IgD-negative memory B cell (primary cell): ENCODE results near the gene KIAA1671. TPM values are rescaled to one million over a fixed set of nuclear protein-coding genes. Genes with fewer than 3 reads are reported as not detected.
"Not testable (repeated sequence)": the region's sequence is repeated elsewhere in the genome, so short reads cannot be mapped to it uniquely, and the experiment has no call there.

ENCODE experiments used
- H3K27ac Mint-ChIP-seq, 3 donors: one replicate each; pipeline ENCODE4 v1.8.0; 2020 to 2022; ENCODE audit warnings: mild to moderate bottlenecking in 3 of 3, mixed read lengths in 3 of 3, moderate library complexity in 1 of 3
- H3K27me3 Mint-ChIP-seq: one replicate; pipeline ENCODE4 v1.8.0; 2021; ENCODE audit warnings: mixed read lengths
- H3K36me3 Mint-ChIP-seq: one replicate; pipeline ENCODE4 v1.8.0; 2020; ENCODE audit warnings: mild to moderate bottlenecking, mixed read lengths
- H3K4me1 Mint-ChIP-seq, 3 donors: one replicate each; pipeline ENCODE4 v1.8.0; 2020 to 2022; ENCODE audit warnings: mixed read lengths in 3 of 3, mild to moderate bottlenecking in 1 of 3
- H3K4me3 Mint-ChIP-seq, 4 donors: one replicate each; pipeline ENCODE4 v1.8.0; 2020 to 2022; ENCODE audit warnings: mild to moderate bottlenecking in 4 of 4, mixed read lengths in 4 of 4, moderate library complexity in 3 of 4
- H3K9me3 Mint-ChIP-seq, 3 donors: one replicate each; pipeline ENCODE4 v1.8.0; 2020 to 2021; ENCODE audit warnings: mixed read lengths in 3 of 3, mild to moderate bottlenecking in 1 of 3
- polyA plus RNA-seq: library from polyadenylated mRNA; unstranded; fragments of 300-500 nt; fragmentation: Illumina TruSeq; gene quantifications from one replicate; pipeline ENCODE4 v1.2.3, GENCODE V29; 2021

The KIAA1671 gene
- polyA plus RNA-seq, 1 donor from 2014 or later = not detected

GRCh38 chr22:25169278-25170031, 216.9 kb downstream of the KIAA1671 start:
- Mint-ChIP-seq H3K36me3 (no peaks in the 10 kb centered on the region), H3K27me3 (no peaks in the 10 kb centered on the region), H3K9me3 (no peaks in the 10 kb centered on the region), H3K4me3 (no peak overlapping the region), H3K4me1 (no peaks in the 10 kb centered on the region), H3K27ac (no peak overlapping the region)

GRCh38 chr22:25170426-25170980, 218.0 kb downstream of the KIAA1671 start:
- no peaks in the 10 kb centered on the region for H3K36me3 Mint-ChIP-seq
- H3K27me3 Mint-ChIP-seq = no peaks in the 10 kb centered on the region
- no peaks in the 10 kb centered on the region for H3K9me3 Mint-ChIP-seq
- no peak overlapping the region for H3K27ac Mint-ChIP-seq
- H3K4me1 Mint-ChIP-seq = no peaks in the 10 kb centered on the region
- no peak overlapping the region for H3K4me3 Mint-ChIP-seq

DNA sequence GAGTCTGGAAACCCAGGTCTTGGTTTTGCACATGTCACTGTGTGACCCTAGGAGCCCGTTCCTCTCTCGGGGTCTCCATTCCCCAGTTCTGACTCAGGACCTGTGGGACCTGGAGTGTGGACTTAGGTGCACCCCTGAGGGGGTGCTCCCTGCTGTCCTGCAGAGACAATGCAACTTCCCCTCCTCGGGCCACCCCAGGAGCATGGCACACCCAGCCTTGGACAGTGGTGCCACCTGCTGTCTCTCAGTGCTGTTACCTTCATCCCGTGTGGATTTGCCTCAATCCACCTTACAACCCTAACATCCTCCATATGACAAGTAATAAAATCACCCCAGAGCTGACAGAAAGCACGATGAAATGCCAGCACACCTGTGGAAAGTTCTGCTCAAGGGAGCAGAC, 219.6 kb downstream of the KIAA1671 start:
- H3K27me3 Mint-ChIP-seq = peaks cover 3% of the 10 kb centered on the region
- no peaks in the 10 kb centered on the region for H3K4me1 Mint-ChIP-seq
- H3K4me3 Mint-ChIP-seq = no peak overlapping the region
- H3K36me3 Mint-ChIP-seq = no peaks in the 10 kb centered on the region
- no peak overlapping the region for H3K27ac Mint-ChIP-seq
- no peaks in the 10 kb centered on the region for H3K9me3 Mint-ChIP-seq

DNA sequence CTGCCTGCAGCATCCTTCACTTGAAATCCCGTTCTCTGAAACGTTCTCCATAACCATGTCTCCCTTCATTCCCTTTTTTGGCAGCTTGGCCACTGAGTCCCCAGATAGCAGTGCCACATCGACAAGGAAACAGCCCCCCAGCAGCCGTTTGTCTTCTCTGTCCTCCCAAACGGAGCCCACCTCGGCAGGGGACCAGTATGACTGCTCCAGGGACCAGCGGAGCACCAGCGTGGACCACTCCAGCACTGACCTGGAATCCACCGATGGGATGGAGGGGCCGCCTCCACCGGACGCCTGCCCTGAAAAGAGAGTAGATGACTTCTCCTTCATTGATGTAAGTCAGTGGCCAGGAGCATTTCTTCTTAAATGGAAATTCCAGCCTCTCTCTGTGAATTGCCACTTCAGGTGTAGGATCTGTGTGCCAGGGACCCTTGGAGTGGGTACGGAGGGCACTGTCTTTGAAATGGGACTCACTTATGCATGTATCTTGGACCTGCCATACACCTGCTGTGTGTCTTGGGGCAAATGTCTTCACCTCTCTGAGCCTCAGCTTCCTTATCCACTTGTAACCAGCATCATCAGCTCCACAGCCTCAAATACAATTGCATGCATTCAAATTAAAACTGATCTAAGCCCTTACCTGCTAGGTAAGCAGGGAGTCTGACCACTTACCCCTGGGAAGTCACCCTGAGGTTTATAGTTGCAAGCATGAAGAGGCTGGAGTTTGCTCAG, 221.8 kb downstream of the KIAA1671 start:
- Mint-ChIP-seq H3K4me3 (no peak overlapping the region), H3K4me1 (no peaks in the 10 kb centered on the region), H3K27ac (peak overlapping the region in 1 of 3 donors; percentile 78), H3K9me3 (peaks cover 0 to under 1% (median under 1%) of the 10 kb centered on the region in 3 donors), H3K36me3 (no peaks in the 10 kb centered on the region), H3K27me3 (peaks cover 3% of the 10 kb centered on the region)

DNA sequence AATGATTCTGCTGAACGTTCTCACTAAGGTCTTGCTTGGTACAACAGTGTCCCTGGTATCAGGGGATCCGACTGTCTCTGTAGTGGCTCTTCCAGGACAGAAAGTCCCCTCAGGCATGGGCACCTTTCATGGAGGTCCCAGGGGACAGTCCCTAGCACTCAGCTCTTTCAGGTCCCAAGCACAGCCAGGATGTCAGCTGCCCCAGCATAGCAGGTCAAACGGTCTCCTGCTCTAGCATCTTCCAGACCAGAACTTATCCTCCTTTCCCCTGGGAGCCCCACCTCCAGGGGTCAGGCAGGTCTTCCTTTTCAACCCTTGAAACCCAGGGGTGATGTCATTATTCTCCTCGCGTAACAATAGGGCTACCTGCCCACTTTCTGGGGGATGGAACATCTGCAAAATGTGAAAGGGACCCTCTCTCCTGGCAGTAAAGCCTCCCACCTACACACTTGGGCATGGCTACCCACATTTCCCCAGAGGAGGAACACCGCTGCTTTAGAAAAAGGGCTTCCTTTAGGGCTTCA, 222.4 kb downstream of the KIAA1671 start:
- peak overlapping the region in 1 of 3 donors; percentile 78 for H3K27ac Mint-ChIP-seq
- H3K4me3 Mint-ChIP-seq = no peak overlapping the region
- H3K36me3 Mint-ChIP-seq = peaks cover 2% of the 10 kb centered on the region
- H3K27me3 Mint-ChIP-seq = peaks cover 4% of the 10 kb centered on the region
- peaks cover 0 to 2% (median 0%) of the 10 kb centered on the region in 3 donors for H3K4me1 Mint-ChIP-seq
- peaks cover 3 to 6% (median 5%) of the 10 kb centered on the region in 3 donors for H3K9me3 Mint-ChIP-seq

DNA sequence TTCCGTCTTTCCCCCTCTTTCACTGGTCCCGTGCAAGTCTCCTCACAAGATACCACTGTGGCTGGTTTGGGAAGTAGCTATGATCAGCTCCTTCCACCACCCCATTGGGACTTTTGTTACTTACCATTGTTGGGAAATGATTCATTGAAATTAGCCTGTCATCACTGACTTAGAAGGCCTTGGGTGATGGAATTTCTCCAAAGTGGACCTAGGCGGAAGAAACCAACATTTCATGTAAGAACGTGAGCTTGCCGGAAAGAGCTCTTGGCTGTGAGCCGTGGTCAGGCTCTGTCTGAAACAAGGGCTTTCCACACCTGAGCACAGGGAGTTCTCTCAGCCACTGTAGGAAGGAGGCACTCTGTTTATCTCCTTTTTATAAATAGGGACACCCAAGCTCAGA, 223.7 kb downstream of the KIAA1671 start:
- Mint-ChIP-seq H3K27me3 (peaks cover 5% of the 10 kb centered on the region), H3K4me3 (no peak overlapping the region)

DNA sequence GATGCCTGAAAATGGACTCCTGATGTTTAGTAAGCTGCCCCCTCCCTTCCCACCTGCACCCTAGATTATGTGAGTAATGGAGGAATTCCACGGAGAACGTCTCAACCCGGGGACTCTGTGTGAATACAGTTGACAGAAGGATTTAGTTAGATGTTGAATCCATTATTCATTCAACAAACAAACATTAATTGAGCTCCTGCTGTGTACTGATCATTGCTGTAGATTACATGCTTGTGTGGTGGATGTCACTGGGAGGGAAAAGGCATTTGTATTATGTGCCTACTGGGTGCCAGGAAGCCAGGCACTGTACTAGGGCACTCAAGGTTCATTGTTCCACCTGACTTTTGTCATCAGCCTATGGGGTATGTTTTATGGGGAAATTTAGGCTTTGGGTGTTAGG, 224.3 kb downstream of the KIAA1671 start:
- Mint-ChIP-seq H3K9me3 (peaks cover 6 to 8% (median 6%) of the 10 kb centered on the region in 3 donors), H3K27me3 (peaks cover 6% of the 10 kb centered on the region), H3K27ac (no peak overlapping the region), H3K4me3 (no peak overlapping the region), H3K4me1 (peaks cover 0 to 2% (median 0%) of the 10 kb centered on the region in 3 donors), H3K36me3 (peaks cover 2% of the 10 kb centered on the region)

More for the DNA sequence above, 223.7 kb downstream of the KIAA1671 start:
- peaks cover 2% of the 10 kb centered on the region for H3K36me3 Mint-ChIP-seq
- peaks cover 0 to 2% (median 0%) of the 10 kb centered on the region in 3 donors for H3K4me1 Mint-ChIP-seq
- H3K27ac Mint-ChIP-seq = no peak overlapping the region
- peaks cover 4 to 8% (median 6%) of the 10 kb centered on the region in 3 donors for H3K9me3 Mint-ChIP-seq

DNA sequence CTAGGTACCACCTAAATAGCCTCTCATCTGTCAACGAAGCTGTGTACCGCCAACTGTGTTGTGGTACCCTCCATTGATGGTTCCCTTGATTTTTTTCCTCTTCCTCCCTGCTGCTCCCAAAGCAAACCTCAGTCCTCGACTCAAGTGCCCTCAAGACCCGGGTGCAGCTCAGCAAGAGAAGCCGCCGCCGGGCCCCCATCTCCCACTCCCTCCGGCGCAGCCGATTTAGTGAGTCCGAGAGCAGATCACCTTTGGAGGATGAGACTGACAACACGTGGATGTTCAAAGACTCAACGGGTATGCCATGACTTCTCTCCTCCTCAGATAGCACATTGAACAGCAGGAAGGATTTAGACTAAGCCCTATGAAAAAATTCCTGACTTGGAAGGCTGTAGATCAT, 224.7 kb downstream of the KIAA1671 start:
- Mint-ChIP-seq H3K27me3 (peaks cover 6% of the 10 kb centered on the region), H3K9me3 (peaks cover 6 to 8% (median 6%) of the 10 kb centered on the region in 3 donors), H3K27ac (no peak overlapping the region), H3K36me3 (peaks cover 2% of the 10 kb centered on the region), H3K4me1 (peaks cover 0 to 2% (median 0%) of the 10 kb centered on the region in 3 donors), H3K4me3 (no peak overlapping the region)

DNA sequence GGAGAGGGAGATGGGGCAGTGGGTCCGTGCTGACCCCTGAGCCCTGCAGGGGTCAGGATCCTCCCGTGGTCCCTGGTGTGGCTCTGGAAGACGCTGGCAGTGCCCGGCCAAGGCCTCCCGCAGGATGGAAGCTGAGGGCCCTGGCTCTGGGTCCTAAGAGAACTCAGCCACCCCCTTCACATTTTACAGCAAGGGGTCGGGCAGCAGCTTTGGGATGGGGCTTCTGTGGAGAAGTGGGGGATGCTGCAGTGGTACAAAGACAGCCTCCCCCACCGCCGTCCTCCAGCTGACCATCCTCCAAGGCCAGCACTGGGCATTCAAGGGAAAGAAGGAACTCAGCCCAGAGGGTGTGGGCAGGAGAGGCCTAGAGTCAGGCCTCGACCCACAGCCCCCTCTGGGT, 225.4 kb downstream of the KIAA1671 start:
- peaks cover 0 to 2% (median 0%) of the 10 kb centered on the region in 3 donors for H3K4me1 Mint-ChIP-seq
- H3K36me3 Mint-ChIP-seq = peaks cover 2% of the 10 kb centered on the region
- H3K27me3 Mint-ChIP-seq = peaks cover 6% of the 10 kb centered on the region
- H3K4me3 Mint-ChIP-seq = peak overlapping the region in 1 of 4 donors; percentile 77
- peaks cover 6 to 8% (median 6%) of the 10 kb centered on the region in 3 donors for H3K9me3 Mint-ChIP-seq
- no peak overlapping the region for H3K27ac Mint-ChIP-seq

DNA sequence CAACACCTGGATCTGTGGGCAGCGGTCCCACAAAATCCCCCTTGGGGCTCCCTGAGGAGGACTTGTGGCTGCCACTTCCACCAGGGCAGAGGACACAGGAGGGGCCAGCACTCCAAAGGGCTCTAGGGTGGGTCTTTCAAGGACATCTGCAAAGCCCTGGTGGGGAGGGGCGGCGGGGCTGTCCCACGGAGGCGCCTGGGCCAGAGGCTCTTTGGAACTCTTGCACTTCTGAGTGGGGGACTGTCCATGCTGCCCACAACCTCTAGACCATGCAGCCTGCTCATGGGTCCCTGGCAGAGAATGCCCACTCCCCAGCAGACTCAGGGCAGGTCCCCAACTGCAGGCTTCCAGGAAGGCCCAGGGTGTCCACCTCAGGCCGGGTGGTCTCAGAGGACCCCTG, 225.8 kb downstream of the KIAA1671 start:
- not testable (repeated sequence) for H3K4me1 Mint-ChIP-seq, H3K9me3 Mint-ChIP-seq, H3K27ac Mint-ChIP-seq, H3K36me3 Mint-ChIP-seq, H3K27me3 Mint-ChIP-seq
- H3K4me3 Mint-ChIP-seq = peak overlapping the region in 2 of 4 donors; percentile 72 to 77

DNA sequence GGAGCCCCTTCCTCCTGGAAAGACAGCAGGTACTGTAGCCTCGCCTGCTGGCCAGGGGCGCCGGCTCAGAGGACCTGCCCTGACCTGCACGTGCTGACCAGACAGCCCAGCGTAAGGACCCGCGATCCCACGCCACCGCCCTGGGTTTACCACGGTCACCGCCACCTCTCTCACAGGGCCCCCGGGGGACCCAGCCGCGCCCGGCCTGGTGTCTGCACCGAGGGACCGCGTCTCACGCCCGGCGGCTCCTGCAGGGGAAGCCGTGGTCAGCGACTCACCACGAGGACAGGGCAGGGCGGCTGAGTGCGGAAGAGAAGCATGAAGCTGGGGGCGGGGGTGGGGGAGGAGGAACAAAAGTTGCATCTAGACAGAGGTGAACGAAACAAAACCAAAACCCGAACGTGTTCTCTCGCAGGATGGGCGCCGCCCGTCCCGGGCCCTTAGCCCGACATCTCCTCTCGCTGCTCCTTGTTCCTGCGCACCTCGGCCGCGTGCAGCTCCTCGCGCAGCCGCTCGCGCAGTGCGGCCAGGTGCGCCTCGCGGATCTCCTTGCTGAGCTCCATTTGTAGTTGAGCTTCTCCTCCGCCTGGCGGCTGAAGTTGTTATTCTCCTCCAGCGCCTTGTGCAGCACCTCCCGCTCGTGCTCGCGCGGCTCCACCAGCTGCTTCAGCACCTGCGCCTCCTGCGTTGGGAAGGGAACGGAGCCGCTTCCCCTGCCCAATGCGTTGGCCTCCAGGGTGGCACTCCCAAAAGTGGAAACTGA, 226.5 kb downstream of the KIAA1671 start:
- H3K4me3 Mint-ChIP-seq = peak overlapping the region in 1 of 4 donors; percentile 59
- not testable (repeated sequence) for H3K9me3 Mint-ChIP-seq

DNA sequence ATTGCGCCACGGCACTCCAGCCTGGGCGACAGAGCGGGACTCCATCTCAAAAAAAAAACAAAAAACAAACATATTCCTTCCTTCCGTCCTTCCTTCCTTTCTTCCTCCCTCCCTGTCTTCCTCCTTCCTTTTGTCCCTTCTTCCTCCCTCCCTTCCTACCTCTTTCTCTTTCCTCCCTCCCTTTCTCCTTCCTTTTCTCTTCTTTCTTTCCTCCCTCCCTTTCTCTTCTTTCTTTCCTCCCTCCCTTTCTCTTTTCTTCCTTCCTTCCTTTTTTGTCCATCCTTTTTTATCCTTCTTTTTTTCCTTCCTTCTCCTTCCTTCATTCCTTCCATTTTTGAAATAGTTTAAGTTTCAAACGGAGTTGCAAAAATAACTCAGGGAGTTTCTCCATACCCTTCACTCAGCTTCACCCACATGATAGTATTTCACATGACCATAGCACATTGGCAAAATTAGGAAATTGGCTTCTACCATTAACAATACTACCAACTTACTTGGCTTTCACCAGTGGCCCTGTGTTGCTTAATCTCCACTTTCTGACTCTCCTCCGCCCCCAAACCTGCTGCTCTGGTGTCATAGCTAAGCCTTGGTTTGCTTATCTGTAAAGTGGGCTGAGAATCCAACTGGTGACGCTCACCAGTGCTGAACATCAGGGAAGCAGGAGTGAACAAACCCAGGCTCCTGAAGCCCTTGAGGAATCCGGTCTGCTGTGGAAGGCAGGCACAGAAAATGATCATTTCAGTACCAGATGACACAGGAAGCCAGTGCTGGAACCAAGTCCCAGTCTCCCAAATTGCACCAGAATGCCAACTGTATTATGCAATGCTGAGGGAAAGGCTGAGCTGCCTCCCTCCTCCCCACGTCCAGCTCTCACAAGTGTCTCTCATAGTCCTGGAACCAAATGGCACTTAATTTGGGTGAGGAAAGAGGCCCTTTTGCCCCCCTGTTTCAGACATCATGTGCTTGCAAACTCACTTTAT, 229.9 kb downstream of the KIAA1671 start:
- H3K4me3 Mint-ChIP-seq = peak overlapping the region in 1 of 4 donors; percentile 5
- H3K27ac Mint-ChIP-seq = no peak overlapping the region
- H3K4me1 Mint-ChIP-seq = peaks cover 0 to 2% (median 0%) of the 10 kb centered on the region in 3 donors
- H3K27me3 Mint-ChIP-seq = peaks cover 7% of the 10 kb centered on the region
- peaks cover 2% of the 10 kb centered on the region for H3K36me3 Mint-ChIP-seq
- peaks cover 6 to 8% (median 6%) of the 10 kb centered on the region in 3 donors for H3K9me3 Mint-ChIP-seq

More for the DNA sequence above, 226.5 kb downstream of the KIAA1671 start:
- H3K27ac Mint-ChIP-seq, H3K4me1 Mint-ChIP-seq, H3K36me3 Mint-ChIP-seq, H3K27me3 Mint-ChIP-seq: not testable (repeated sequence)

DNA sequence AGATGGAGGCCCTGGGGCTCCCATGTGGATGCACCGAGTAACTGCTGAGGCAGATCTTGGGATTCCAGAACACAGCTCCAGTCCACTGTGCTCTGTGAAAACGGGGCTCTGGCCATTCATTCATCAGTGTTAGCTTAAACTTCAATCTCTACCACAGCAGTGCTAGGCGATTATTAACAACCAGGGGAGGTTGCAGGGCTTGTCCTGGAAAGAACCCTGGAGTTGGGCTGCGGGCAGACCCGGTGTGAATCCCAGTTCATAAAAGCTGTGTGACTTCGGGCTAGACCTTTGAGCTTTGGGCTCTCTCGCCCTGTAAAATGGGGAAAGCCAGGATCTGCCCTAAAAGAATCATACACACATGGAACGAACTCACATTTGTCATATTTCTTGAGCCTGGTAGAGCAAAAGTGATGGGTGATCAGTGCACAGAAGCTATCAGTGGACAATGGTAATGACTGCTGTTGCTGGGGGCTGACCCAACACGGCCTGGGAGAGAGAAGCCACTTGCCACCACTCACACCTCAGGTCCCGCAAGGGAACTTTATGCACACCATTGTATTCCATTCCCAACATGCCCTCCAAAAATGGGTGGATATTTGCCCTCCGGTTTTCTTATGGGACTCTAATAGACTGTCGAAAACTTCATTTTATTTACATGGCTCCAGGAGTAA, 231.6 kb downstream of the KIAA1671 start:
- peaks cover 0 to 2% (median 0%) of the 10 kb centered on the region in 3 donors for H3K4me1 Mint-ChIP-seq
- peak overlapping the region in 1 of 4 donors; percentile 27 for H3K4me3 Mint-ChIP-seq
- peaks cover 2% of the 10 kb centered on the region for H3K36me3 Mint-ChIP-seq
- peaks cover 7% of the 10 kb centered on the region for H3K27me3 Mint-ChIP-seq
- H3K27ac Mint-ChIP-seq = peak overlapping the region in 1 of 3 donors; percentile 83
- peaks cover 6 to 11% (median 9%) of the 10 kb centered on the region in 3 donors for H3K9me3 Mint-ChIP-seq
